HG02588 (cell line): Measurements from ENCODE around the gene FOXE3.

Experiments
- ATAC-seq: cut with Tn5 transposase; IDR thresholded peaks from one replicate; pipeline ENCODE4 v1.9.1; 2021; ENCODE audit warnings: mild to moderate bottlenecking, moderate library complexity; ENCODE audit not compliant: unreplicated experiment

FOXE3 gene

GRCh38 chr1:47415728-47416318 is at the start of gene FOXE3:
Gene FOXE3 (plus strand): TSS chr1:47416285. CDS start chr1:47416316, 31 bp downstream.
- no peak for ATAC-seq

- ATAC-seq: no peak
These were observed 48.4 kb upstream of the FOXE3 start for GRCh38 chr1:47367651-47368050.

- no peak for ATAC-seq
These were observed 45.0 kb upstream of the FOXE3 start for GRCh38 chr1:47371016-47371517.

- no peak for ATAC-seq
These were observed 41.6 kb upstream of the FOXE3 start for GRCh38 chr1:47374501-47374900.

GRCh38 chr1:47378147-47378546 is 37.9 kb upstream of the FOXE3 start:
- ATAC-seq: no peak

GRCh38 chr1:47380699-47381098 is 35.4 kb upstream of the FOXE3 start:
- ATAC-seq: no peak

GRCh38 chr1:47382399-47382983 is 33.6 kb upstream of the FOXE3 start:
- no peak for ATAC-seq

GRCh38 chr1:47384083-47384482 is 32.0 kb upstream of the FOXE3 start:
- no peak for ATAC-seq

- ATAC-seq: no peak
These were observed 31.1 kb upstream of the FOXE3 start for GRCh38 chr1:47385020-47385419.

GRCh38 chr1:47386268-47386667 is 29.8 kb upstream of the FOXE3 start:
- no peak for ATAC-seq

- ATAC-seq: no peak
These were observed 27.8 kb upstream of the FOXE3 start for GRCh38 chr1:47388030-47388890.

- no peak for ATAC-seq
These were observed 27.2 kb upstream of the FOXE3 start for GRCh38 chr1:47388891-47389238.

GRCh38 chr1:47389731-47390130 is 26.4 kb upstream of the FOXE3 start:
- no peak for ATAC-seq

GRCh38 chr1:47390843-47391242 is 25.2 kb upstream of the FOXE3 start:
- ATAC-seq: no peak

GRCh38 chr1:47393141-47393540 is 22.9 kb upstream of the FOXE3 start:
- ATAC-seq: no peak

GRCh38 chr1:47395433-47395832 is 20.7 kb upstream of the FOXE3 start:
- no peak for ATAC-seq

GRCh38 chr1:47396671-47397196 is 19.4 kb upstream of the FOXE3 start:
- no peak for ATAC-seq

- ATAC-seq: no peak
These were observed 16.8 kb upstream of the FOXE3 start for GRCh38 chr1:47399138-47399845.

GRCh38 chr1:47399846-47400155 is 16.3 kb upstream of the FOXE3 start:
- no peak for ATAC-seq

- ATAC-seq: no peak
These were observed 14.3 kb upstream of the FOXE3 start for GRCh38 chr1:47401761-47402160.

- no peak for ATAC-seq
These were observed 13.5 kb upstream of the FOXE3 start for GRCh38 chr1:47402591-47402990.
